Measurements from ENCODE around the gene NACA.
A peak's percentile ranks its signal among the peaks of the same experiment; 100 is the strongest.
"Not testable (repeated sequence)": the region's sequence is repeated elsewhere in the genome, so short reads cannot be mapped to it uniquely, and the experiment has no call there.

NACA gene

DNA sequence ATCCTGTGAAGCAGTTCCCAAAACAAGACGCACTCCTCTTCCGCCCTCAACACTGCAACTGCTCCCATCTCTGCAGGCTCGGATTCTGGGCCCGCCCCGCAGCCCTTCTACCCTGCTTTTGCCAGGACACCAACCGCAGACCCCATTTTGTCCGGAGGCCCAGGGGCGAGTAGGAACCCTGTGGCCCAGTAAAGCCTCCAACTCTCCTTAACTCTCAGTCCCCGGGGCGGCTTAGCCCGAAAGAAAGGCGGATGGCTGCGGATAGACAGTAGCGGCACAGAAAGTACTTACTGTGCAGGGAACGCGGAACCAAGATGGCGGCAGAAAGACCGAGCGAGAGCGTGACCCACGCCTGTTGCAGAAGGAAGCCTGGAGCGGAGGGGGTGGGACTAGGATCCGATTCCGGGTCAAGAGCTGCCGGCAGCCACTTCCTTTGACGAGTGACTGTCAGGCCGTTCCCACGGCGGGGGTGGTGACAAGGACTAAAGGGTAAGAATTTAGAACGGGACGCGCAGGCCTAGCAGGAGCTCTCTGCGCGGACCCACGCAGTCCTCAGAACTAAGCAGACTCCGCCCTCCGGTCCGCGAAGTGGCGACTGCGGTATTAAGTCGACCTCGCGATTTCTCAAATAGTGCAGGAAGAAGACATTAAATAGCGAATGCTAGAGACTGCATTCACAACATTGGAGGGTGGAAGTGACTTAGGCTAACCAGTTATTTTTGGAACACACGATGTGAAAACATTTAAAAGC lies at the start of gene NACA:
Gene NACA (minus strand): TSS at position 328 of the 751 bp plus-strand sequence. CDS start 778 bp downstream, outside the sequence.
- peak; percentile 98 for DNase-seq

DNA sequence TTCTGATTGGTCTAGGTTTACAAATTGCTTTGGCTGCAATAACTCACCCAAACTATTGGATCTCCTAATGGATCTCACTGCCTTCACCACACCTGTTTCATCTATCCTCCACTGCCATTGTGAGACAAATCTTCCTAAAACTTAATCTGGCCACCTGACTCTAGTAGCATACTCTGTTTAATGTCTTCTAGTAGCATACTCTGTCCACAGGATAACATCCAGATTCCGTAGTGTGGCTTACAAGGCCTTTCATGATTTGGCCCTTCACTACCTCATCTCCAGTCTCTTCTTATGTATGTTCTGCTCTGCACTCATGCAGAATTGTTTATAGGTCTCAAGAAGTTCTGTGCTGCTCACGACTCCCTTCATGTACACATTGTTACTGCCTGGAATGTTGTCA lies 48.0 kb upstream of the NACA start:
- DNase-seq, result no peak

DNA sequence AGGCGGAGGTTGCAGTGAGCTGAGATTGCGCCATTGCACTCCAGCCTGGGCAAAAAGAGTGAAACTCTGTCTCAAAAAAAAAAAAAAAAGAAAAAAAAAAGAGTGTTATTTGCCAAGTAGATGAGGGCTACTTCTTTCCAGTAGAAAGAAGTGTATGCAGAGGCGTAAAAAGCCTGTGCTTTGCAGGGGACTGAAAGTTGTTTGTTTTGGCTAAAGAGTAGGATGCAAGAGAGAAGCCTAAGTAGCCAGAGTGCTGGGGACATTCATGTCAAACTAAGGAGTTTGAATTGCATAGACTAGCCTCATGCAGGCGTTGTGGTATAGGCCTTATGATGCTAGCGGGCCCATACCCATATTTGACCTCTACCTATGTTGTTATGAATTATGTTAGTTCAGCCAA lies 47.5 kb upstream of the NACA start:
- no peak for DNase-seq

DNA sequence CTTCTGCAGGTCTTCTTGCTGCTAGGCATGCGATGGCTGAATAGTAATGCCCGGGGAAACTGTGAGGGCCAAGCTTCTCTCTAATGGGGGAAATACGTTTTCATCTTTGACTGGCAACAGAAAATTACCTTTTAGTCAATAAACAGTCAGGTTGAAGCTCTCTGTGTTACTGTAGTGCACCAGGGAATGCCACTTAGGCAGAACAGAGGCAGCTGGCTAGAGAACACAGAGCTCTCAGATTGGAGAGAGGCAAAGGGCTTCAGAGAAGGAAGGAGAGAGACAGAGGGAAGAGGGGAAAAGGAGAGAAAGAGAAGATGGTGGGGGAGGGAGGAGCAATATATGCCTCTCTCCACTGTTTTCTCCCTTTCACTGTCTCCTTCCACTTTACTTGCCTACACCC lies 44.8 kb upstream of the NACA start:
- DNase-seq, result no peak

DNA sequence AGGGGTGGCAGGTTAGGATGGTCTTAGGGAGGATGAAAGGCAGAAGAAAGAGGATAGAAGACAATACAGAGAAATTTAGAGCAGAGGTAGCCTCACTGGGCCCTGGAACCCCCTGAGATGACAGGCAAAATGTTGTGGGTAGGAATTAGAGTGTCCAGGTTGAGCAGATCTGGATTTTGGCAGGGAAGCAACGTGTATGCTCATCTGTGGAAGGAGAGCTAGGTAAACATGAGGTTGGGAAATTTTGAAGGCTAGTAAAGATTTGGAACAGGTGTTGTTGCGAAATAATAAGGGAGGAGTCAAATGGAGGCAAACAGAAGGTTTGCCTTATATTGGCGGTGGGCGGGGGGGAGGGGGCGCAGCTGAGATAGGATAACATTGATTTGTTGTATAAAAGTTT lies 43.3 kb upstream of the NACA start:
- no peak for DNase-seq

DNA sequence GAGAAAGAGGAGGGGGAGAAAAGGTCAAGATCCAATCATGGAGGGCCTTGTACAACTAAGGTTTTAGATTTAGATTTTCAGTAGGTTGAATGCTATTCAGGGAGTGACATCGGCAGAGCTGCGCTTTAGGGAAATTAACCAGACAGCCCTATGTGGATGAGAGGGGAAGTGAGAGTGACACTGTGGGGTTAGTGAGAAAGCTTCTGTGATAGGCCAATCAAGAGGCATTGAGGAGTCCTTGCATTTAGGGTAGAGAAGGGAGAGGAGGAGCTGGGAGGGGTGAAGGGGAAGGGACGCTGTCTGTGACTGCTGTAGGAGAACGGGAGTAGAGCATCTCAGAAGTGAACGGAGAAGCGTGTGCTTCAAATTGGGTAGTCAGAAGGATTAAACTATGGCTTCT lies 41.4 kb upstream of the NACA start:
- no peak for DNase-seq

DNA sequence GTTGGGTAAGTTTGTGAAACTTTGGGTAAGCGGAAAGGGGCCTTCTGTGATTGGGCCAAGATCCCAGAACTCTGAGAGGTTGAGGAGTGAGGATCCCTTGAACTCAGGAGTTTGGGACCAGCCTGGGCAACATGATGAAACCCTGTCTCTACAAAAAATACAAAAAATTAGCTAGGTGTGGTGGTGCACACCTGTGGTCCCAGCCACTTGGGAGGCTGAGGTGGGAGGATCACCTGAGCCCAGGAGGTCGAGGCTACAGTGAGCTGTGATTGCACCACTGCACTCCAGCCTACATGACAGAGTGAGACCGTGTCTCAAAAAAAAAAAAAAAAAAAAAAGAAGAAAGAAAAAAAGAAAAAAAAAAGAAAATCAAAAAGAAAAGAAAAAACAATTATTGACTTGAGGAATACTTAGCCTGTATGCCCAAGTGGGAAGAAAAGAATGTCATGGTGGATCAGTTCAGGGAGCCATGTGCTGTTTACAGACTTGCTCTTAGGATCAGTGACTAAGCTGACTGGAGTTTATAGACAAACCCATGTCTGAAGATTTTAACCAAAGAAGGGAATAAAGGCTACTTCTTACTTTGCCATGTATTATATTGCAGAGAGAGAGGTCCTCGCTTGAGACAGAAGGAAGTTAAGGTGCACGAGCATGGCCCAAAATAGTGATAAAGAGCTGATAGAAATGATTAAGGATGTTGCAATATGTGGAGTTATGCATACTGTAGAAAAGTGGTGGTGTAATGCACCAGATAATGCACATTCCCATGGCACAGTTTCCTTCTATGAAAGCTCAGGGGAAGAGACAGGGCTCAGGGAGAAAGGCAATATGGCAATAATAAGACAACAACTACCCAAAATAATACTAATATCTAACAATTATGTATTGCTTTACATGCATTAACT lies 38.9 kb upstream of the NACA start:
- no peak for DNase-seq

DNA sequence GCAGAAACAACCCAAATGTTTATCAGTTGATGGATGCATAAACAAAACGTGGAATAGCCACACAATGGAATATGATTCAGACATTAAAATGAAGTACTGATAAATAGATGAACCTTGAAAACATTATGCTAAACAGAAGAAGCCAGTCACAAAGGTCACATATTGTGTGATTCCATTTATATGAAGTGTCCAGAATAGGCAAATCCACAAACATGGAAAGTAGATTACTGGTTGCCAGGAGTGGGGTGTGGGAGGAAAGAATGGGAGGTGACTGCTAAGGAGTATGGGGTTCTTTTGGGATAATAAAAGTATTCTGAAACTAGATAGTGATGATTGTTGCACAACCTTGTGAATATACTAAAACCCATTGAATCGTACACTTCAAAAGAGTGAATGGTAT lies 36.7 kb upstream of the NACA start:
- no peak for DNase-seq

DNA sequence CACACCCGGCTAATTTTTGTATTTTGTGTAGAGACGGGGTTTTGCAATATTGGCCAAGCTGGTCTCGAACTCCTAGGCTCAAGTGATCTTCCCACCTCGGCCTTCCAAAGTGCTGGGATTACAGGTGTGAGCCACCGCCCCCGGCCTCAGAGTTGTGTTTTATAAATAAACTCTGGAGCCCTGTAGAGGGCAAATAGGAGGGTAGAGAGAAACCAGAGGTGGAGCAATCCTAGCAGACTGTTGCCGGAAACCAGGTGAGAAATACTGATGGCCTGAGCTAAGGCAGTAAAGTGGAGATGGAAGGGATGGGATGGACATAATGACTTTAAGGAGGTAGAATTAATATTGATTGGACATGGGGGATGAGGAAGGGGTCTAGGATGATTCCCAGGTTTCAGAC lies 35.4 kb upstream of the NACA start:
- DNase-seq, result no peak

DNA sequence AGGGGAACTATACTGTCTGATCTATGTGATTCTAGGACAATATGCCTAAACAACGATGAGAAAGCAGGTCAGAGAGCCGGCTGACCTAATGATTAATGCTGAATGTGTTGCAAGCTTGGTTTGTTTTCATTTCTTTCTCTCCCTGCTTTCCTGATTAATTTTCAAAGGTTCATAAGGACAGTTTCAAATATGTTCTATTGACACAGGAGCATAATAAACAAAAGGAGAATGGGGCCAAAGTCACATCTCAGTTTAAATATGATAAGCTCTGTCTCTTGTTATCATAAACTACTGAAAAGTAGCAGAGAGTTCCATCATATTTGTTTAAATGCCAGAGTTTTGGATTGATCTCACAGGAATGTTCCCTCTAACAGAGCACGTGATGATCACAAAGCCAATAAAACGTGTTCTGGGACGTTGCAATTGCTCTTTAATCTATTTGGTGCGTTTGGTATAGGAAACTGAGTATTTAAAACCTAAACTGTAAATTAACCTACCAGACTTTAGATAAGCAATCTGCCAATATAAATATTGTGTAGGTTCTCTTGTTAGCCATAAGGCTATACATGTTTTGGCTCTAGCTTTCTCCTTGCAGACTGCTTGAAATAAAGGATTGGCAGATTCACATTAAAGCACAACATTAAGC lies 34.3 kb upstream of the NACA start:
- no peak for DNase-seq

DNA sequence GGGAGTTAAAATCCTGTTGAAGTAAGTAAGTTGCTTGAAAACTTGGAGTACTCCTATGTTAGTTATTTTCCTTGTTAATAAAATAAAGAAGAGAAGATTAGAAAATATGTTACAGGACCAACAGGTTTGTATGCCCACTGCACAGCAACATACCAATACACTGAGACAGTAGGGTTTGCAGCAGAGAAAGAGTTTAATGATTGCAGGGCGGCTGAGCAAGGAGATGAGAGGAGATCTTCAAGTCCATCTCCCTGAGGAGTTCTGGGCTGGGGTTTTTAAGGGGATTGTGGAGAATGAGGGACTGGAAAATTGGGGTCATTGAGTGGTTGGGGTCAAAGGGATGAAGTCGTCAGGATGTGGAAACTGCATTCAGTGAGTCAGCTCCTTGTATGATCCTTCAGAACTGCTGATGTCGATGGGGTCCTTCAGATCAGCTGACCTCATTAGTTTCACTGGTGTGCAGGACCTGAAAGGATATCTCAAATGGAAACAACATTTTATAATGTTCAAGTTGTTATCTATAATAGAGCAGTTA lies 33.7 kb upstream of the NACA start:
- DNase-seq, result no peak

DNA sequence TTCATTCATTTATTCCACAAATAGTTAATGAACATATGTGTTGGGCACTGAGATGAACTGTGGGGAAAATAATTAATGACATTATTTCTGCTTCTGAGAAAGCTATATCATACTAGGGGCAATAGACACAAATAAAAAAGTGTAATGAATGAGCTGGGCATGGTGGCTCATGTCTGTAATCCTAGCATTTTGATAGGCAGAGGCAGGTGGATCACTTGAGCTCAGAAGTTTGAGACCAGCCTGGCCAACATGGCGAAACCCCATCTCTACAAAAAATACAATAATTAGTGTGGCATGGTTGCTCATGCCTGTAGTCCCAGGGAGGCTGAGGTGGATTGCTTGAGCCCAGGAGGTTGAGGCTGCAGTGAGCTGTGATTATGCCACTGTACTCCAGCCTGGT lies 32.9 kb upstream of the NACA start:
- not testable (repeated sequence) for DNase-seq

DNA sequence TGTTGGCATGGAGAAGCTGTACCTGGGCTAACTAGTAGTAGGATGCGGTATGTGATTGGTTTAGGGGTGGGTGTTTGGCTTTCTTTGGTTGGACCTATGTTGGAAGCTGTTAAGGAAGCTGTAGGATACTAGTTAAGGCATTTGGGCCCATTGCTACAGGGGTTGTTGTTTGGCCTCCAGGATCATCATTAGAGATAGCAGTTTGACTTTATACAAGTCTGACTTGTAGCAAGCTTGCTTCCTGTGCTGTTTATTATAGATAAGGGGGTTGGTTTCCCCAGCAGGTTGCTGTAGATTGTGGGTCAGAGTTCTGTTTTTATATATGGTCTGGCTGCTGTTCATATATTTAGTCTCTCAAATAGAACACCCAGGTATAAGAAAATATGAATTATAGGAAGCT lies 28.5 kb upstream of the NACA start:
- no peak for DNase-seq

DNA sequence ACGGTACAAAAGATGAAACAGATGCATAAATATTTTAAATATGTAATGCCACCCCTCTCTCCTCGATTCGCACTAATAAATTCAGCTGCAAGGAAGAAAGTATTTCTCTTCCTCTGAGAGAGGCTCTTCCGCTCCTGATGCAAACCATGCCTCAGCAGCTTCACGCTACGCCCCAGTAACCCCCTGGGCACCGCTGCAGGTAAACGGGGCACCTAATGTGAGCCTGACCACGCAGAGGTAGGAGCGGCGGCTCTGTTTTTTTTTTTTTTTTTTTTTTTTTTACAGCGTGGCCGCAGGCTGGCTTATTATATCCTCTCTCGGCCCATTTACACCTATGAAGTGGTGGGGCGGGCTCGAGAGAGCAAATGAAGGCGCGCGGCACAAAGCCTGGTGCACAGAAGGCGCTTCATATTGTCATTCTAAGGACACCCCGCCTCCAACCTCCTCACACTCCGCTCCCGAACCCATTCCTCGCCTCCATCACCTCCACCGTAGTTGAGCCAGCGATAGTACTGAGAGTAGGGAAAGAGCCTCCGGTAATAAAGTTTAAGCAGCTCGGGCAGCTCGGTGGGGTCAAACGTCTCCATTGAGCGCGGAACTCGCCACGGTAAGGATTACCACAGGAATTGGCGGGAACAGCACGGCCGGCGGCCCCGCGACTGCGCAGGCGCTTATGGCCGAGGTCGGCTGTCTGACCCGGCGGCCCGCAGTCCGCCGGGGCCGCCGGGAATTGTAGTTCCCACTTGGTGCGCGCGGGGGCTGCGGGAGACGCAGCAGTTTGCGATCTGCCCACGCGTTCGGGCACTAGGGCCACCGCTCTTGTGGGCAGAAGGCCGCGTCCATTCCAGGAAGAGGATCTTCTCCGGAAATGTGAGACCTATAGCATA lies 26.9 kb upstream of the NACA start, which contains the start of gene PRIM1:
Gene PRIM1 (minus strand): TSS at position 612 of the 887 bp plus-strand sequence. CDS start 25 bp downstream, at position 587.
- DNase-seq, result peak; percentile 93 to 94

DNA sequence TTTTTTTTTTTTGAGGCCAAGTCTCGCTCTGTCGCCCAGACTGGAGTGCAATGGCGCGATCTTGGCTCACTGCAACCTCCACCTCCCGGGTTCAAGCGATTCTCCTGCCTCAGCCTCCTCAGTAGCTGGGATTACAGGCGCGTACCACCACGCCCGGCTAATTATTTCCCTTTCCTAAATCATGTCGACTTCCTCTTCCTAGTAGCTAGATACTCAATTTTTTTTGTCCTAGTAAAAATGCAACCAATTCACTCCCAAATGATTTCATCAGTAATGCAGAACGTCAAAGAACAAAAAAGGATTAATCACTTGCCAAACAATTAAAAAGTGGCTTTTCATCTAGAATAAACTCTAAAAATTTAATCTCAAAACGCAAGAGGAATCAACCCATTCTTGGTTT lies 25.5 kb upstream of the NACA start:
- DNase-seq, result not testable (repeated sequence)

DNA sequence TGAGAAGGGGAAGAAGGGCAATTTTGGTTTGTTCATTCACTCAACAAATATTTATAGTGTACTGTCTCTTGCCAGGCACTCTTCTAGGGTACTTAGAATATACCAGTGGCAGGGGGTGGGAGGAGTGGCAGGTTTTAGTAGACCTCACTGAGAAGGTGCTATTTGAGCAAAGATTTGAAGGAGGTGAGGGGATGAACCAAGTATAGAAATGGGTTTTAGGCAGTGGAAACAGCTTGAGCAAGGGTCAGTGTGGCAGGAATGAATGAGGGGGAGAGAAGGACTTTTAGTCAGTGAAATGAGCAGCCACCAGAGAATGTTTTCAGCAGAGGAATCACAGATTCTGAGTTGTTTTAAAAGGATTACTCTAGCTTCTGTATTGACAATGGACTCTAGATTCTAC lies 24.8 kb upstream of the NACA start:
- DNase-seq, result no peak

DNA sequence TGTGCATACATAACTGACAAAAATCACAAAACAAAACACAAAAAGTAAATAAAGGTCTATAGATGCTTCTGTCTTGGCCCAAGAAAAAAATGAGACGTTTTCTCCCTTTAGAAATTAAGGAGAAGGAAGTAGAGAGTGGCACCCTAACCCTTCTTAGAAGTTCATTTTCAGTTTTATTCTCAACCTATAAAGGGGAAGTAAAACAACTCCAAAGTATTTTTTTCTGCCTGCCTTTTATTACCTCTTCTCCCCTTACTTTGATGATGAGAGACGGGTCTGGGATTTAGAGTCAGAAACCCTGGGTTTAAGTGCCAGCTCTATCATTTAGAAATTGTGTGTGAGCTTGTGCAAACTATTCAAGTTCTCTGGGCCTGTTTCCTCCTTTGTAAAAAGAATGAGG lies 24.3 kb upstream of the NACA start:
- no peak for DNase-seq

DNA sequence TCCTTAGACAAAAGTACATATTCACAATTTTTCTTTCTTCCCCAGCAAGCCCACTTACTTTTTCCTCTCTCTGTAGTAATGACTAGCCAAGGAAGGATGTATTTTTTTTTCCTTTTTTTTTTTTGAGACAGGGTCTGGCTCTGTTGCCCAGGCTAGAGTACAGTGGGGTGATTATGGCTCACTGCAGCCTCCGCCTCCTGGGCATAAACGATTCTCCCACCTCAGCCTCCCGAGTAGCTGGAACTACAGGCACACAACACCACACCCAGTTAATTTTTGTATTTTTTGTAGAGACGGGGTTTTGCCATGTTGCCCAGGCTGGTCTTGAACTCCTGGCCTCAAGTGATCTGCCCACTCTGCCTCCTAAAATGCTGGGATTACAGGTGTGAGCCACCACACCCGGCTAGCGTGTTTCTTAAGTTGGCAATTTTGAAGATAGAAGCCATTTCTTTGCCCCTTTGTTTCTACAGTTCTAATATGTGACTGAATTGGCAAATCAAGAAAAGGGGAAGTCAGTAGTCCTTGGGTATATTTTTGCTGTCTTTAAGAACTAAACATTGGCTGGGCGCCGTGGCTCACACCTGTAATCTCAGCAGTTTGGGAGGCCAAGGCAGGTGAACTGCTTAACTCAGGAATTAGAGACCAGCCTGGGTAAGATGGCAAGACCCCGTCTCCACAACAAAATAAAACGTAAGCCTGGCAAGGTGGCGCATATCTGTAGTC lies 3.2 kb upstream of the NACA start:
- no peak for DNase-seq

DNA sequence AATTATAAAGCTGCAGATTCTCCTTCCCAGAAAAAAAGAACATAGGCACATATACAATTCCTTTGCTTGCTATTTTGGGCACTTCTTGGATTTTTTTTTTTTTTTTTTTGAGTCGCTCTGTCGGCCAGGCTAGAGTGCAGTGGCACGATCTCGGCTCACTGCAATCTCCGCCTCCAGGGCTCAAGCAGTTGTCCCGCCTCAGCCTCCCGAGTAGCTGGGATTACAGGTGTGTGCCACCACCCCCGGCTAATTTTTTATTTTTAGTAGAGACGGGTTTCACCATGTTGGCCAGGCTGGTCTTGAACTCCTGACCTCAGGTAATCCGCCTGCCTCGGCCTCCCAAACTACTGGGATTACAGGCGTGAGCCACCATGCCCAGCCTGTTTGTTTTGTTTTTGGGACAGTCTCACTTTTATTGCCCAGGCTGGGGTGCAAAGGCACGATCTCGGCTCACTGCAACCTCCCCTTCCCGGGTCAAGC lies 1.1 kb upstream of the NACA start:
- DNase-seq, result not testable (repeated sequence)

DNA sequence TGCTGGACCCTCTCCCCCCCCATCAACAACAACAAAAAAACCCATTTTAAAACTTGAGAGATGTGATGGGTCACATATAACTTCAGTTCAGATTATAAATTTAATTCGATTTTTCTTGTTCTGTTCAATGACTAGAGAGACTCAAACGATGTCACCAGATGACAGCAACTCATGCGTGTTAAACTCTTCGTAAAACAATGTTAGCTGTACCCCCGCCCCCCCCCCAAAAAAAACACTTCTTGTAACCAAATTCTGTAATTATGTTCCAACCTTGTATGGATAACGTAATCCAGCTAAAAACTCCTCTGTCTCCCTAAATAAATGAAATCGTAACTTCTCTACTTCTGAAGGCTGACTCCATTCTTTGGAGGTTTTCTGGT lies 614 bp upstream of the NACA start:
- no peak for DNase-seq

DNA sequence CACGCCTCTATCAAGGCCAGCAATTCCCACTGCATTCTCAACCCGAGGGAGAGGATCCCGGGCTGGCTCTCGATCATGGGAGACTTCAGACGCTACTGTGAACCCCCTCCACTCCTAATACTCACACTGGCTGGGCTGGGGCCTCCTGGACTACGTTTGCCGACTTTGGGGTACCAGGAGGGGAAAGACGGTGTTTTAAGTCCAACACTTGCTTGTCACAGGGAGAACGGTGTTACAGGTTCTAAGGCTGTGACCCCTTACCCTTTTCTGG lies 463 bp downstream of the NACA start:
- DNase-seq, result no peak

Measured in activated T-cell treated with anti-CD3 and anti-CD28 coated beads, Interleukin-2, amount 50 U/mL, for 48 hours (primary cell).